H9 (cell line): Measurements from ENCODE around the gene DBNDD1. TPM values are rescaled to one million over a fixed set of nuclear protein-coding genes. Genes with fewer than 3 reads are reported as not detected.

ENCODE experiments used
- DNase-seq: peaks from one replicate; pipeline ENCODE4 v3.0.0-alpha.2; 2017
- H2AFZ ChIP-seq: one replicate; pipeline ENCODE4 v1.6.1; 2013; ENCODE audit warnings: mild to moderate bottlenecking, low read length, control low read depth, moderate library complexity
- H2AK5ac ChIP-seq: 2 replicates; pipeline ENCODE4 v1.6.1; 2013; ENCODE audit warnings: low read length, control low read depth, mixed read lengths; ENCODE audit not compliant: insufficient read length
- H2BK120ac ChIP-seq: one replicate; pipeline ENCODE4 v1.6.1; 2013; ENCODE audit warnings: low read depth, mild to moderate bottlenecking, low read length, control low read depth, inconsistent platforms; ENCODE audit not compliant: poor library complexity, severe bottlenecking
- H2BK12ac ChIP-seq: 2 replicates; pipeline ENCODE4 v1.6.1; 2013; ENCODE audit warnings: low read length, control low read depth, mixed read lengths, low read depth; ENCODE audit not compliant: insufficient read length
- H2BK15ac ChIP-seq: 2 replicates; pipeline ENCODE4 v1.6.1; 2013; ENCODE audit warnings: low read depth, low read length, control low read depth
- H2BK20ac ChIP-seq: one replicate; pipeline ENCODE4 v1.6.1; 2013; ENCODE audit warnings: low read depth, mild to moderate bottlenecking, low read length, control low read depth, inconsistent platforms; ENCODE audit not compliant: poor library complexity, severe bottlenecking
- H2BK5ac ChIP-seq: 2 replicates; pipeline ENCODE4 v1.6.1; 2013; ENCODE audit warnings: low read length, control low read depth, mixed read lengths; ENCODE audit not compliant: insufficient read length
- H3K14ac ChIP-seq: 2 replicates; pipeline ENCODE4 v1.6.1; 2013; ENCODE audit warnings: low read length, control low read depth; ENCODE audit not compliant: insufficient read depth
- H3K18ac ChIP-seq: 2 replicates; pipeline ENCODE4 v1.6.1; 2013; ENCODE audit warnings: low read depth, mild to moderate bottlenecking, mixed read lengths, low read length, control low read depth; ENCODE audit not compliant: insufficient read length
- H3K23ac ChIP-seq: 2 replicates; pipeline ENCODE4 v1.6.1; 2013; ENCODE audit warnings: low read length, control low read depth, mixed read lengths, low read depth; ENCODE audit not compliant: insufficient read length
- H3K23me2 ChIP-seq: 2 replicates; pipeline ENCODE4 v1.6.1; 2013; ENCODE audit warnings: low read depth, mild to moderate bottlenecking, mixed read lengths, low read length, control low read depth; ENCODE audit not compliant: insufficient read length, poor library complexity, severe bottlenecking
- H3K27ac ChIP-seq: 2 replicates; pipeline ENCODE4 v1.5.1; 2013; ENCODE audit warnings: low read length, control low read depth, mixed read lengths, low read depth; ENCODE audit not compliant: insufficient read length
- H3K27me3 ChIP-seq: 2 replicates; pipeline ENCODE4 v1.6.1; 2013; ENCODE audit warnings: low read length, control low read depth, inconsistent platforms; ENCODE audit not compliant: insufficient read depth
- H3K4ac ChIP-seq: 2 replicates; pipeline ENCODE4 v1.6.1; 2013; ENCODE audit warnings: low read depth, mild to moderate bottlenecking, control low read depth, inconsistent platforms, low read length, moderate library complexity
- H3K4me1 ChIP-seq: 2 replicates; pipeline ENCODE4 v1.6.1; 2013; ENCODE audit warnings: low read length, control low read depth, inconsistent platforms; ENCODE audit not compliant: insufficient read depth
- H3K4me2 ChIP-seq: 2 replicates; pipeline ENCODE4 v1.6.1; 2013; ENCODE audit warnings: low read length, control low read depth, mixed read lengths; ENCODE audit not compliant: insufficient read length, insufficient read depth
- H3K56ac ChIP-seq: 2 replicates; pipeline ENCODE4 v1.6.1; 2013; ENCODE audit warnings: low read depth, mild to moderate bottlenecking, mixed read lengths, low read length, control low read depth; ENCODE audit not compliant: insufficient read length
- H3K79me1 ChIP-seq: 2 replicates; pipeline ENCODE4 v1.6.1; 2013; ENCODE audit warnings: low read depth, mild to moderate bottlenecking, moderate library complexity, low read length, control low read depth, inconsistent platforms; ENCODE audit not compliant: insufficient read depth, poor library complexity, severe bottlenecking
- H3K79me2 ChIP-seq: 2 replicates; pipeline ENCODE4 v1.6.1; 2013; ENCODE audit warnings: low read length, control low read depth, inconsistent platforms; ENCODE audit not compliant: insufficient read depth
- H3K9ac ChIP-seq: 2 replicates; pipeline ENCODE4 v1.6.1; 2013; ENCODE audit warnings: low read length, control low read depth, mixed read lengths; ENCODE audit not compliant: insufficient read length; ENCODE audit errors: extremely low read depth
- H3K9me3 ChIP-seq: one replicate; pipeline ENCODE4 v1.6.1; 2013; ENCODE audit warnings: low read depth, low read length, inconsistent platforms; ENCODE audit not compliant: control insufficient read depth
- H3T11ph ChIP-seq: one replicate; pipeline ENCODE4 v1.6.1; 2013; ENCODE audit warnings: mild to moderate bottlenecking, low read length, control low read depth, inconsistent platforms
- H4K20me1 ChIP-seq: one replicate; pipeline ENCODE4 v1.6.1; 2013; ENCODE audit not compliant: control insufficient read depth, insufficient read length, insufficient read depth
- H4K5ac ChIP-seq: 2 replicates; pipeline ENCODE4 v1.6.1; 2013; ENCODE audit warnings: low read depth, mild to moderate bottlenecking, mixed read lengths, low read length, control low read depth; ENCODE audit not compliant: insufficient read length
- H4K8ac ChIP-seq: replicated peaks from 2 replicates; pipeline ENCODE4 v1.6.1; 2013; ENCODE audit warnings: low read length, control low read depth, mixed read lengths, low read depth; ENCODE audit not compliant: insufficient read length
- H4K91ac ChIP-seq: 2 replicates; pipeline ENCODE4 v1.6.1; 2013; ENCODE audit warnings: low read depth, mild to moderate bottlenecking, moderate library complexity, mixed read lengths, low read length, control low read depth; ENCODE audit not compliant: insufficient read length
- H3K27ac Mint-ChIP-seq, 3 experiments: 2 replicates in 2 of 3; 3 replicates in 1 of 3; pipeline ENCODE4 v1.8.0; 2020 to 2021; ENCODE audit warnings: mixed read lengths in 3 of 3, mild to moderate bottlenecking in 1 of 3, moderate library complexity in 1 of 3
- H3K27me3 Mint-ChIP-seq: 2 replicates; pipeline ENCODE4 v1.8.0; 2021; ENCODE audit warnings: low read depth, mild to moderate bottlenecking, moderate library complexity, mixed read lengths
- H3K36me3 Mint-ChIP-seq, 3 experiments: 2 replicates in 2 of 3; 3 replicates in 1 of 3; pipeline ENCODE4 v1.8.0; 2020 to 2021; ENCODE audit warnings: low read depth in 3 of 3, mixed read lengths in 3 of 3; ENCODE audit not compliant: insufficient read depth in 1 of 3
- H3K4me1 Mint-ChIP-seq, 2 experiments: 2 replicates each; pipeline ENCODE4 v1.8.0; 2020; ENCODE audit warnings: mixed read lengths in 2 of 2
- H3K4me3 Mint-ChIP-seq, 2 experiments: 2 replicates in 1 of 2; 3 replicates in 1 of 2; pipeline ENCODE4 v1.8.0; 2020 to 2021; ENCODE audit warnings: mild to moderate bottlenecking in 2 of 2, mixed read lengths in 2 of 2, moderate library complexity in 1 of 2
- H3K9me3 Mint-ChIP-seq, 2 experiments: 2 replicates in 1 of 2; 3 replicates in 1 of 2; pipeline ENCODE4 v1.8.0; 2020; ENCODE audit warnings: mild to moderate bottlenecking in 2 of 2, mixed read lengths in 2 of 2, moderate library complexity in 1 of 2
- WGBS: extraction: QIAGEN DNeasy Blood & Tissue Kit; methylation state at CpG from one replicate; pipeline ENCODE4 v1.1.7; 2013; ENCODE audit warnings: missing lambda C conversion rate, low lambda C conversion rate, mixed read lengths; ENCODE audit not compliant: insufficient read length; ENCODE audit errors: extremely low coverage; 5-methylcytosine and 5-hydroxymethylcytosine counted together
- total RNA-seq: library from RNA; stranded (reverse); gene quantifications from 2 replicates; pipeline ENCODE4 v1.2.1, GENCODE V29; 2021
- TF ChIP-seq, protein P1 (sequence below): fragments of 200-600 bp; sonication (generic); conservative IDR thresholded peaks from 3 replicates; pipeline ENCODE4 v1.8.0; 2021; ENCODE audit warnings: antibody characterized with exemption, mild to moderate bottlenecking

DBNDD1 gene
- total RNA-seq, 1 experiment from 2014 or later, result 87.3 TPM

GRCh38 chr16:89990799-89991198 lies 28.5 kb downstream of the DBNDD1 start:
- H4K20me1 ChIP-seq, result no peaks in the 10 kb centered on the region
- H2BK20ac ChIP-seq, result no peak overlapping the region
- DNase-seq, result no peak
- H2BK12ac ChIP-seq, result no peak overlapping the region
- TF ChIP-seq, protein P1, sequence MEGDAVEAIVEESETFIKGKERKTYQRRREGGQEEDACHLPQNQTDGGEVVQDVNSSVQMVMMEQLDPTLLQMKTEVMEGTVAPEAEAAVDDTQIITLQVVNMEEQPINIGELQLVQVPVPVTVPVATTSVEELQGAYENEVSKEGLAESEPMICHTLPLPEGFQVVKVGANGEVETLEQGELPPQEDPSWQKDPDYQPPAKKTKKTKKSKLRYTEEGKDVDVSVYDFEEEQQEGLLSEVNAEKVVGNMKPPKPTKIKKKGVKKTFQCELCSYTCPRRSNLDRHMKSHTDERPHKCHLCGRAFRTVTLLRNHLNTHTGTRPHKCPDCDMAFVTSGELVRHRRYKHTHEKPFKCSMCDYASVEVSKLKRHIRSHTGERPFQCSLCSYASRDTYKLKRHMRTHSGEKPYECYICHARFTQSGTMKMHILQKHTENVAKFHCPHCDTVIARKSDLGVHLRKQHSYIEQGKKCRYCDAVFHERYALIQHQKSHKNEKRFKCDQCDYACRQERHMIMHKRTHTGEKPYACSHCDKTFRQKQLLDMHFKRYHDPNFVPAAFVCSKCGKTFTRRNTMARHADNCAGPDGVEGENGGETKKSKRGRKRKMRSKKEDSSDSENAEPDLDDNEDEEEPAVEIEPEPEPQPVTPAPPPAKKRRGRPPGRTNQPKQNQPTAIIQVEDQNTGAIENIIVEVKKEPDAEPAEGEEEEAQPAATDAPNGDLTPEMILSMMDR, result no peak
- H3K56ac ChIP-seq, result no peak overlapping the region
- H3K9ac ChIP-seq, result no peak overlapping the region
- H3K18ac ChIP-seq, result no peak overlapping the region
- no peak overlapping the region for H3K27ac ChIP-seq
- H3K79me2 ChIP-seq, result no peaks in the 10 kb centered on the region
- no peak overlapping the region for H3K23ac ChIP-seq
- no peak overlapping the region for H4K5ac ChIP-seq
- no peak overlapping the region for H3K4me2 ChIP-seq
- no peaks in the 10 kb centered on the region for H3K9me3 ChIP-seq
- H4K8ac ChIP-seq, result no peak overlapping the region
- Mint-ChIP-seq H3K9me3 (peaks cover 19 to 20% of the 10 kb centered on the region in 2 experiments), H3K27ac (no peak overlapping the region), H3K4me3 (no peak overlapping the region), H3K4me1 (no peaks in the 10 kb centered on the region), H3K36me3 (peaks cover 62 to 83% (median 76%) of the 10 kb centered on the region in 3 experiments), H3K27me3 (peaks cover 10% of the 10 kb centered on the region; the same call in 1 of the 2 replicates)
- H2AFZ ChIP-seq, result no peak overlapping the region
- WGBS, result no CpG with 5 or more reads among the region's 7 CpGs
- H3K27me3 ChIP-seq, result no peaks in the 10 kb centered on the region
- no peak overlapping the region for H2BK15ac ChIP-seq
- no peaks in the 10 kb centered on the region for H3K4me1 ChIP-seq
- no peak overlapping the region for H4K91ac ChIP-seq
- no peak overlapping the region for H2BK5ac ChIP-seq
- no peak overlapping the region for H2AK5ac ChIP-seq
- no peak overlapping the region for H3K4ac ChIP-seq
- no peak overlapping the region for H3T11ph ChIP-seq
- H3K23me2 ChIP-seq, result no peaks in the 10 kb centered on the region
- H3K79me1 ChIP-seq, result no peaks in the 10 kb centered on the region
- H3K14ac ChIP-seq, result no peak overlapping the region
- no peak overlapping the region for H2BK120ac ChIP-seq
